Measurements from ENCODE around the gene SUN2.

Gene SUN2

GRCh38 chr22:38697425-38698089, 58.2 kb downstream of the SUN2 start:
- DNase-seq (ENCODE audit: low read depth in 2 of 2): no peak

- peak; percentile 17 to 35 for DNase-seq (ENCODE audit: low read depth in 2 of 2)
Measured at GRCh38 chr22:38696606-38697424, 59.0 kb downstream of the SUN2 start.

- DNase-seq (ENCODE audit: low read depth in 2 of 2): no peak
Measured at GRCh38 chr22:38694940-38695339, 60.9 kb downstream of the SUN2 start.

GRCh38 chr22:38694049-38694448, 61.7 kb downstream of the SUN2 start:
- DNase-seq (ENCODE audit: low read depth in 2 of 2): no peak

- no peak for DNase-seq (ENCODE audit: low read depth in 2 of 2)
Measured at GRCh38 chr22:38689651-38690050, 66.1 kb downstream of the SUN2 start.

GRCh38 chr22:38685761-38686160, 70.0 kb downstream of the SUN2 start:
- no peak for DNase-seq (ENCODE audit: low read depth in 2 of 2)

- DNase-seq (ENCODE audit: low read depth in 2 of 2): no peak
Measured at GRCh38 chr22:38684895-38685294, 70.9 kb downstream of the SUN2 start.

Data from stimulated activated CD4-positive, alpha-beta T cell treated with anti-CD3 and anti-CD28 coated beads, Interleukin-12 subunit alpha, Interleukin-12 subunit beta, amount 100 ng/mL, for 24 hours (primary cell).